ENCODE data around the gene DHX57.

The DHX57 gene

GRCh38 chr2:38875576-38876367, at the start of gene DHX57, which contains the start of gene MORN2:
TSS of gene DHX57 (minus strand) at chr2:38875934. CDS start at chr2:38868405, 7,529 bp downstream.
TSS of gene MORN2 (plus strand) at chr2:38875976.
- in situ Hi-C loops (cut with MboI; ENCODE audit: low sequenced_read_pairs) = no loop called here

- in situ Hi-C loops (cut with MboI; ENCODE audit: low sequenced_read_pairs) = no loop called here
Measured at GRCh38 chr2:38922902-38923301, 47.2 kb upstream of the DHX57 start.

GRCh38 chr2:38922389-38922788, 46.7 kb upstream of the DHX57 start:
- in situ Hi-C loops (cut with MboI; ENCODE audit: low sequenced_read_pairs) = no loop called here

GRCh38 chr2:38912619-38913018, 36.9 kb upstream of the DHX57 start:
- in situ Hi-C loops (cut with MboI; ENCODE audit: low sequenced_read_pairs) = no loop called here

- in situ Hi-C loops (cut with MboI; ENCODE audit: low sequenced_read_pairs) = no loop called here
Measured at GRCh38 chr2:38911191-38911590, 35.5 kb upstream of the DHX57 start.

- in situ Hi-C loops (cut with MboI; ENCODE audit: low sequenced_read_pairs) = no loop called here
Measured at GRCh38 chr2:38909872-38910271, 34.1 kb upstream of the DHX57 start.

GRCh38 chr2:38907743-38908562, 32.2 kb upstream of the DHX57 start:
- in situ Hi-C loops (cut with MboI; ENCODE audit: low sequenced_read_pairs) = no loop called here

GRCh38 chr2:38907242-38907641, 31.5 kb upstream of the DHX57 start:
- in situ Hi-C loops (cut with MboI; ENCODE audit: low sequenced_read_pairs) = no loop called here

- in situ Hi-C loops (cut with MboI; ENCODE audit: low sequenced_read_pairs) = no loop called here
Measured at GRCh38 chr2:38905251-38905650, 29.5 kb upstream of the DHX57 start.

- in situ Hi-C loops (cut with MboI; ENCODE audit: low sequenced_read_pairs) = no loop called here
Measured at GRCh38 chr2:38900726-38901125, 25.0 kb upstream of the DHX57 start.

GRCh38 chr2:38898256-38898655, 22.5 kb upstream of the DHX57 start:
- in situ Hi-C loops (cut with MboI; ENCODE audit: low sequenced_read_pairs) = no loop called here

GRCh38 chr2:38892819-38893218, 17.1 kb upstream of the DHX57 start:
- in situ Hi-C loops (cut with MboI; ENCODE audit: low sequenced_read_pairs) = no loop called here

- in situ Hi-C loops (cut with MboI; ENCODE audit: low sequenced_read_pairs) = no loop called here
Measured at GRCh38 chr2:38889575-38889974, 13.8 kb upstream of the DHX57 start, which contains the start of gene ARHGEF33. TSS of gene ARHGEF33 (plus strand) at chr2:38889875. CDS start at chr2:38919448, 29,573 bp downstream.

- in situ Hi-C loops (cut with MboI; ENCODE audit: low sequenced_read_pairs) = no loop called here
Measured at GRCh38 chr2:38889045-38889444, 13.3 kb upstream of the DHX57 start.

GRCh38 chr2:38887902-38888554, 12.3 kb upstream of the DHX57 start:
- in situ Hi-C loops (cut with MboI; ENCODE audit: low sequenced_read_pairs) = no loop called here

- in situ Hi-C loops (cut with MboI; ENCODE audit: low sequenced_read_pairs) = no loop called here
Measured at GRCh38 chr2:38887347-38887746, 11.6 kb upstream of the DHX57 start.

GRCh38 chr2:38886063-38886462, 10.3 kb upstream of the DHX57 start:
- in situ Hi-C loops (cut with MboI; ENCODE audit: low sequenced_read_pairs) = no loop called here

GRCh38 chr2:38876407-38876806, 673 bp upstream of the DHX57 start:
- in situ Hi-C loops (cut with MboI; ENCODE audit: low sequenced_read_pairs) = no loop called here

GRCh38 chr2:38875227-38875575, 533 bp downstream of the DHX57 start:
- in situ Hi-C loops (cut with MboI; ENCODE audit: low sequenced_read_pairs) = no loop called here

- in situ Hi-C loops (cut with MboI; ENCODE audit: low sequenced_read_pairs) = no loop called here
Measured at GRCh38 chr2:38873763-38874162, 2.0 kb downstream of the DHX57 start.

GRCh38 chr2:38871432-38871831, 4.3 kb downstream of the DHX57 start:
- in situ Hi-C loops (cut with MboI; ENCODE audit: low sequenced_read_pairs) = no loop called here

Measured in hTERT RPE-1 (cell line).